Measurements from ENCODE around the gene MEX3A. TPM values are rescaled to one million over a fixed set of nuclear protein-coding genes. Genes with fewer than 3 reads are reported as not detected.
A peak's percentile ranks its signal among the peaks of the same experiment; 100 is the strongest.

Gene MEX3A
- total RNA-seq, 4 donors from 2014 or later: under 0.01 to 1.2 (median 0.43) TPM

DNA sequence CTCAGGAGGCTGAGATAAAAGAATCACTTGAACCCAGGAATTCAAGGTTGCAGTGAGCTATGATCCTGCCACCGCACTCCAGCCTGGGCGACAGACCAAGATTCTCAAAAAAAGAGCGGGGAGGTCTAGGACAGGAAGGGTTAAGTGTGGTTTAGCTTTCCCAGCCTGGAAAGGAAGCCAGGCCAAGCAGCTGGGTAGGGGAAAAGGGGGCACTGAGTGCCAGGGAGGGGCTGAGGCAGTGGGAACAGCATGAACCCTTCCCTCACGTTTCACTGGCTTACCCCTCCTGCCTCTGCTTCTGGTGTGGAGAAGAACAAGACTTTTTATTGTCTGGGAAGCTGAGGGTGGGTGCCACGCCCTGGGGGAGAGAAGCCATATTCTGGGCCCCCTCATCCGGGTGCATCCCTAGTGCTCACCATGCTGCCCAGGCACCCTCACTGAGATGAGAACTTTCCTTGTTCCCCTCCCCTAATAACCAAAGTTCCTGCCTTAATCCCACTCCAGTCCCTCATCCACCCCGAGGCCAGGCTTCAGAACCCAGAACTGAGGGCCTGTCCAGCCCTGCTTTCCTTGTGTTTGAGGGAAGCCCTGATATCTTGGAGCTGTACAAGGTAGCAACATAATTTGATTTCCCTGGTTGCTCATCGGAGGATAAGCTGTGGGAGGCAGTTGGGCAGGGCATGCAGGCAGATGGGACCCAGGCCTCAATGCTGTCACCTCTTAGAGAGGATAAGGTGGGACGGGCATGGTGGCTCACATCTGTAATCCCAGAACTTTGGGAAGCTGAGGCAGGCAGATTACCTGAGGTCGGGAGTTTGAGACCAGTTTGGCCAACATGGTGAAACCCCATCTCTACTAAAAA lies 30.2 kb upstream of the MEX3A start:
- Histone ChIP-seq H3K4me3 (no peak overlapping the region), H3K9me3 (no peaks in the 10 kb centered on the region), H3K36me3 (no peaks in the 10 kb centered on the region), H3K27me3 (no peaks in the 10 kb centered on the region), H3K27ac (peak overlapping the region; percentile 92 to 98 (median 96)), H3K4me1 (peaks cover 0 to 66% (median 27%) of the 10 kb centered on the region in 4 donors)
- WGBS, 2 donors: 48 to 51% methylated on average over 10 of the region's 10 CpGs
- DNase-seq (ENCODE audit: low spot score in 2 of 2): peak in 1 of 2 donors; percentile 4
- TF ChIP-seq POLR2A (IDR thresholded peaks at IDR 0.05): no peak
- TF ChIP-seq, protein P1, sequence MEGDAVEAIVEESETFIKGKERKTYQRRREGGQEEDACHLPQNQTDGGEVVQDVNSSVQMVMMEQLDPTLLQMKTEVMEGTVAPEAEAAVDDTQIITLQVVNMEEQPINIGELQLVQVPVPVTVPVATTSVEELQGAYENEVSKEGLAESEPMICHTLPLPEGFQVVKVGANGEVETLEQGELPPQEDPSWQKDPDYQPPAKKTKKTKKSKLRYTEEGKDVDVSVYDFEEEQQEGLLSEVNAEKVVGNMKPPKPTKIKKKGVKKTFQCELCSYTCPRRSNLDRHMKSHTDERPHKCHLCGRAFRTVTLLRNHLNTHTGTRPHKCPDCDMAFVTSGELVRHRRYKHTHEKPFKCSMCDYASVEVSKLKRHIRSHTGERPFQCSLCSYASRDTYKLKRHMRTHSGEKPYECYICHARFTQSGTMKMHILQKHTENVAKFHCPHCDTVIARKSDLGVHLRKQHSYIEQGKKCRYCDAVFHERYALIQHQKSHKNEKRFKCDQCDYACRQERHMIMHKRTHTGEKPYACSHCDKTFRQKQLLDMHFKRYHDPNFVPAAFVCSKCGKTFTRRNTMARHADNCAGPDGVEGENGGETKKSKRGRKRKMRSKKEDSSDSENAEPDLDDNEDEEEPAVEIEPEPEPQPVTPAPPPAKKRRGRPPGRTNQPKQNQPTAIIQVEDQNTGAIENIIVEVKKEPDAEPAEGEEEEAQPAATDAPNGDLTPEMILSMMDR (IDR thresholded peaks at IDR 0.05): no peak
- peak; percentile 26 to 93 for TF ChIP-seq EP300 (IDR thresholded peaks at IDR 0.05)

DNA sequence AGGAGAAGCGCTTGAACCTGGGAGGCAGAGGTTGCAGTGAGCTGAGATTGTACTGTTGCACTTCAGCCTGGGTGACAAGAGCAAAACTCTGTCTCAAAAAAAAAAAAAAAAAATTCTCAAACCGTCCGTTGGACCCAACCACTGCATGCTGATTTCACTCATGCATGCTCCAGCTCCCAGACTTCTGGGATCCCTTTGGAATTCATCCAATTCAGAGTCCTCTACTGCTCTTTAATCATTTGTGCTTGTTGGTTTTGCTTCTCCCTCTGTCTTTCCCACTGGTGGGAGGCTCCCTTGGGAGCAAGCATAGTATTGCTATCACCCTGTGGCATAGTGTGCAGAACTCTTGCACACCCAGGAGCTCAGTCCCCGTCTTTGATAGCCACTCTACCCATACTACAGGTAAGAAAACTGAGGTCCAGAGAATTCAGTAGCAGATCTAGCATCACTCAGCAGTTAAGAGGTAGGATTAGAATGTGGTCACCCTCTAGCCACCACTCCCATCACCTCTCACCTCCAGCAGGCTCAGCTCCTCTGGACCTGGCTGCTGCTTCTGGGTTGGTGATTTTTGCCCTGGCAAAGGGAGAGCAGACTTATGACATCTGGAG lies 29.2 kb upstream of the MEX3A start:
- H3K27ac ChIP-seq: peak overlapping the region; percentile 92 to 98 (median 96)
- H3K27me3 ChIP-seq: no peaks in the 10 kb centered on the region
- DNase-seq (ENCODE audit: low spot score in 2 of 2): no peak
- peaks cover 0 to 65% (median 30%) of the 10 kb centered on the region in 4 donors for H3K4me1 ChIP-seq
- no peak overlapping the region for H3K4me3 ChIP-seq
- peak in 1 of 2 donors; percentile 16 for TF ChIP-seq EP300 (IDR thresholded peaks at IDR 0.05)
- TF ChIP-seq, protein P1 (IDR thresholded peaks at IDR 0.05): no peak
- H3K36me3 ChIP-seq: no peaks in the 10 kb centered on the region
- no peaks in the 10 kb centered on the region for H3K9me3 ChIP-seq
- WGBS, 2 donors: 63 to 66% methylated on average over 4 of the region's 4 CpGs

DNA sequence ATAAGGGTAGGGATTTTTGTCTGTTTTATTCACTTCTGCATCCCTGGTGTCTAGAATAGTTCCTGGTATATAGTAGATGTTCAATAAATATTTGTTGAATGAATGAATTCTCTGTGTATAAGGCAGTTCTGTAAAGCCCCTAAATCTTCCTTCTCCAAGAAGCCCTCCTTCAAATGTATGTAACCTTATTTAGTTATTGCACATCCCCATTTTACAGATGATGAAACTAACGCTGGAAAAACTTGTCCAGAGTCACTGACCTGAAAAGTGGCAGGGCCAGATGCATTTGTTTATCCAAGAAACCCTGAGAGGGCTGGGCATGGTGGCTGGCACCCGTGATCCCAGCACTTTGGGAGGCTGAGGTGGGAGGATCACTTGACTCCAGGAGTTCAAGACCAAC lies 28.0 kb upstream of the MEX3A start:
- WGBS, 2 donors: 79 to 91% methylated on average over 2 of the region's 2 CpGs
- Histone ChIP-seq H3K4me1 (peaks cover 0 to 74% (median 38%) of the 10 kb centered on the region in 4 donors), H3K36me3 (no peaks in the 10 kb centered on the region), H3K4me3 (no peak overlapping the region), H3K27ac (peak overlapping the region in 3 of 4 donors; percentile 14 to 98 (median 97)), H3K27me3 (no peaks in the 10 kb centered on the region), H3K9me3 (no peaks in the 10 kb centered on the region)
- TF ChIP-seq POLR2A (IDR thresholded peaks at IDR 0.05) (no peak), EP300 (IDR thresholded peaks at IDR 0.05) (no peak)
- TF ChIP-seq, protein P1 (IDR thresholded peaks at IDR 0.05): no peak
- DNase-seq (ENCODE audit: low spot score in 2 of 2): no peak

DNA sequence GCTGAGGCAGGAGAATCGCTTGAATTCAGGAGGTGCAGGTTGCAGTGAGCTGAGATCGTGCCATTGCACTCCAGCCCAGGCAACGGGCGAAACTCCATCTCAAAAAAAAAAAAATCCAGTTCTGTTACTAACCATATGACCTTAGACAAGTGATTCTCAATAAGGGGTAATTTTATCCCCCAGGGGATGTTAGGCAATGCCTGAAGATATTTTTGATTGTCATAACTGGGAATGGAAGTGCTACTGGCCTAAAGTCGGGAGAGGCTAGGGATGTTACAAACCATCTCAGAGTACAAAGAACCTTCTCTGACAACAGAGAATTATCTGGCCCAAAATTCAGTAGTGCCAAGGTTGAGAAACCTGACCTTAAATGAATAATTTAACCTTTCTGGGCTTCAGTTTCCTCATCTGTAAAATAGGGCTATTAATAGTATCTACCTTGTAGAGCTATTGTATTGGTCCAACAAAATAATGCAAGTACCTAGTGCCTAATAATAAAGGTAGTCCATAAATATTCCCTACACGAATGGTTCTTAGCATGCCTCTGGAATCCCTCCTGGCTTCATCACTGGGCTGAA lies 26.5 kb upstream of the MEX3A start:
- H3K36me3 ChIP-seq: no peaks in the 10 kb centered on the region
- no peak for DNase-seq (ENCODE audit: low spot score in 2 of 2)
- 77 to 84% methylated on average over 6 of the region's 6 CpGs for WGBS, 2 donors
- no peaks in the 10 kb centered on the region for H3K27me3 ChIP-seq
- H3K27ac ChIP-seq: peak overlapping the region in 3 of 4 donors; percentile 58 to 97 (median 96)
- H3K9me3 ChIP-seq: no peaks in the 10 kb centered on the region
- TF ChIP-seq POLR2A (IDR thresholded peaks at IDR 0.05) (no peak), EP300 (IDR thresholded peaks at IDR 0.05) (peak in 1 of 2 donors; percentile 60)
- TF ChIP-seq, protein P1 (IDR thresholded peaks at IDR 0.05): no peak
- peaks cover 5 to 83% (median 51%) of the 10 kb centered on the region in 4 donors for H3K4me1 ChIP-seq
- H3K4me3 ChIP-seq: no peak overlapping the region

All from tibial nerve (tissue), 4 donors.